Measurements from ENCODE around the gene ATP7B.
"Not testable (repeated sequence)": the region's sequence is repeated elsewhere in the genome, so short reads cannot be mapped to it uniquely, and the experiment has no call there.

The ATP7B gene

GRCh38 chr13:52006523-52007245, 4.6 kb downstream of the ATP7B start:
- DNase-seq (ENCODE audit: low read depth): no peak

- no peak for DNase-seq (ENCODE audit: low read depth)
These were observed 5.3 kb downstream of the ATP7B start for GRCh38 chr13:52005841-52006522.

GRCh38 chr13:52004511-52005170, 6.6 kb downstream of the ATP7B start:
- no peak for DNase-seq (ENCODE audit: low read depth)

GRCh38 chr13:52003541-52003940, 7.7 kb downstream of the ATP7B start:
- no peak for DNase-seq (ENCODE audit: low read depth)

- DNase-seq (ENCODE audit: low read depth): no peak
These were observed 8.9 kb downstream of the ATP7B start for GRCh38 chr13:52002361-52002760.

GRCh38 chr13:52001120-52001731, 10.0 kb downstream of the ATP7B start:
- no peak for DNase-seq (ENCODE audit: low read depth)

GRCh38 chr13:51999921-52000320, 11.3 kb downstream of the ATP7B start:
- DNase-seq (ENCODE audit: low read depth): no peak

GRCh38 chr13:51999510-51999911, 11.7 kb downstream of the ATP7B start:
- DNase-seq (ENCODE audit: low read depth): no peak

GRCh38 chr13:51998723-51999509, 12.3 kb downstream of the ATP7B start:
- no peak for DNase-seq (ENCODE audit: low read depth)

GRCh38 chr13:51997641-51998330, 13.5 kb downstream of the ATP7B start:
- DNase-seq (ENCODE audit: low read depth): no peak

- no peak for DNase-seq (ENCODE audit: low read depth)
These were observed 14.1 kb downstream of the ATP7B start for GRCh38 chr13:51997186-51997585.

- no peak for DNase-seq (ENCODE audit: low read depth)
These were observed 14.6 kb downstream of the ATP7B start for GRCh38 chr13:51996641-51997040.

GRCh38 chr13:51995677-51996551, 15.3 kb downstream of the ATP7B start:
- no peak for DNase-seq (ENCODE audit: low read depth)

- no peak for DNase-seq (ENCODE audit: low read depth)
These were observed 17.5 kb downstream of the ATP7B start for GRCh38 chr13:51993713-51994112.

GRCh38 chr13:51988988-51989618, 22.1 kb downstream of the ATP7B start:
- no peak for DNase-seq (ENCODE audit: low read depth)

GRCh38 chr13:51984904-51985303, 26.3 kb downstream of the ATP7B start:
- not testable (repeated sequence) for DNase-seq (ENCODE audit: low read depth)

GRCh38 chr13:51983292-51983691, 28.0 kb downstream of the ATP7B start:
- DNase-seq (ENCODE audit: low read depth): not testable (repeated sequence)

GRCh38 chr13:51981355-51981754, 29.9 kb downstream of the ATP7B start:
- DNase-seq (ENCODE audit: low read depth): no peak

- no peak for DNase-seq (ENCODE audit: low read depth)
These were observed 30.3 kb downstream of the ATP7B start for GRCh38 chr13:51980908-51981307.

Measured in stromal cell of bone marrow (primary cell).